Panc1 (cell line): Measurements from ENCODE around the gene GATA5. TPM values are rescaled to one million over a fixed set of nuclear protein-coding genes. Genes with fewer than 3 reads are reported as not detected.

Experiments
- ATAC-seq: fragments of 200-7000 bp; cut with Tn5 transposase; 2 replicates; pipeline ENCODE4 v1.9.1; 2020; ENCODE audit warnings: mild to moderate bottlenecking, moderate library complexity
- BruUV-seq: library from RNA; stranded (reverse); fragments of 400-500 nt; replicated peaks from 2 replicates; lab custom pipeline; 2021; lab: Mats Ljungman, UMichigan
- CTCF ChIA-PET: fragments of 300-600 bp; sonication (Branson Sonifier 250); formaldehyde crosslinking; loops from one replicate; lab custom pipeline; 2022; ENCODE audit warnings: antibody characterized with exemption; lab: Charles Lee
- POLR2A ChIA-PET: fragments of 300-600 bp; sonication (Branson Sonifier 250); formaldehyde crosslinking; loops from one replicate; lab custom pipeline; 2022; ENCODE audit warnings: antibody characterized with exemption; lab: Charles Lee
- DNase-seq: peaks from one replicate; pipeline ENCODE4 v3.0.0-alpha.2; 2010; ENCODE audit warnings: low read depth, low spot score
- H3K27ac ChIP-seq: 2 replicates; pipeline ENCODE4 v1.5.1; 2011; ENCODE audit warnings: mild to moderate bottlenecking, low read length, inconsistent platforms
- H3K27me3 ChIP-seq: fragments of 200-500 bp; sonication (Bioruptor generic); 2 replicates; pipeline ENCODE4 v1.6.0; 2014; ENCODE audit warnings: low read length, inconsistent platforms; ENCODE audit not compliant: control insufficient read depth, insufficient read depth
- H3K36me3 ChIP-seq: fragments of 200-500 bp; sonication (Bioruptor generic); 2 replicates; pipeline ENCODE4 v1.5.1; 2014; ENCODE audit warnings: inconsistent platforms, mild to moderate bottlenecking, low read length, moderate library complexity; ENCODE audit not compliant: control insufficient read depth, insufficient read depth
- H3K4me1 ChIP-seq: 2 replicates; pipeline ENCODE4 v1.5.1; 2011; ENCODE audit warnings: inconsistent platforms, mild to moderate bottlenecking, low read length, moderate library complexity; ENCODE audit not compliant: control insufficient read depth, insufficient read depth
- H3K4me3 ChIP-seq, 2 experiments: 2 replicates each; pipeline ENCODE4 v1.5.1; 2011 to 2012; ENCODE audit warnings: low read depth in 2 of 2, low read length in 2 of 2, mild to moderate bottlenecking in 2 of 2, inconsistent platforms in 1 of 2, moderate library complexity in 1 of 2
- H3K9me3 ChIP-seq: fragments of 200-500 bp; sonication (Bioruptor generic); 2 replicates; pipeline ENCODE4 v1.5.1; 2014; ENCODE audit warnings: low read depth, mild to moderate bottlenecking, inconsistent platforms, low read length, moderate library complexity; ENCODE audit not compliant: control insufficient read depth, insufficient read depth
- CTCF ChIP-seq: fragments of 450-650 bp; IDR thresholded peaks from 2 replicates; pipeline ENCODE4 v1.5.1; 2017; ENCODE audit warnings: mild to moderate bottlenecking
- POLR2AphosphoS5 ChIP-seq: IDR thresholded peaks from 2 replicates; pipeline ENCODE4 v1.6.1; 2012; ENCODE audit warnings: mild to moderate bottlenecking, low read depth, low read length, moderate library complexity
- REST ChIP-seq, 2 experiments: IDR thresholded peaks; 2 replicates each; pipeline ENCODE4 v1.6.1; 2011 to 2012; ENCODE audit warnings: low read depth in 2 of 2, control low read depth in 1 of 2, low read length in 1 of 2, mild to moderate bottlenecking in 1 of 2, moderate library complexity in 1 of 2; ENCODE audit not compliant: insufficient read depth in 1 of 2
- SIN3A ChIP-seq: IDR thresholded peaks from 2 replicates; pipeline ENCODE4 v1.6.1; 2012; ENCODE audit warnings: low read depth, mild to moderate bottlenecking, low read length, moderate library complexity, borderline replicate concordance; ENCODE audit not compliant: insufficient read depth
- TCF7L2 ChIP-seq: IDR thresholded peaks from 2 replicates; pipeline ENCODE4 v1.6.1; 2011; ENCODE audit warnings: mild to moderate bottlenecking, low read depth, low read length, inconsistent platforms
- in situ Hi-C: cut with HindIII; loops from 2 replicates; pipeline ENCODE4 v1.10.0; 2016; ENCODE audit warnings: low sequenced_read_pairs, low pct_unique_long_range_greater_than_20kb
- intact Hi-C: fragments of 100-400 bp; cut with micrococcal nuclease; formaldehyde crosslinking; loops from one replicate; pipeline ENCODE4 v1.10.0; 2022; ENCODE audit not compliant: unreplicated experiment
- total RNA-seq: library from RNA; stranded (reverse); gene quantifications from one replicate; pipeline ENCODE4 v1.2.1, GENCODE V29; 2021; ENCODE audit not compliant: unreplicated experiment

The GATA5 gene
- total RNA-seq, 1 experiment from 2014 or later: 53.2 TPM

DNA sequence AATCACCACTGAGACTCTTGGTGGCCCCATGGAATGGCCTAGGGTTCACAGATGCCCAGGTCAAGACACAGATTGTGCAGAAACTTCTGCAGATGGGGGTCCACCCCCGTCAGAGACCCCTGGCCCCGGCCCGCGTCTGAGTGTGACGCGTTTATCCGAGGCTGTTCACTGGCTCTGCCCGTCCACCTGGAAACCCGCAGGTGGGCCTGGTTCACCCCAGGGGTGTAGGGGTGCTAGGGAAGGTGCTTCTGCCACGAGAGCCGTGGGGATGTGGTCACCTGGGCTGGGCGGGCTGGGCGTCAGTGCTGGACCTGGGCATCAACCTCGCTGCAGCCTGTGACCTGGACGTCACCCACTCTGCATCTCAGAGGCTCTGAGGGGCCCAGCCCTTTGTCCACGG lies 39.5 kb upstream of the GATA5 start:
- no peak for DNase-seq
- Histone ChIP-seq H3K27ac (no peak overlapping the region; the same call in 1 of the 2 replicates), H3K27me3 (no peaks in the 10 kb centered on the region), H3K36me3 (no peaks in the 10 kb centered on the region), H3K4me1 (peaks cover 8% of the 10 kb centered on the region; the same call in 1 of the 2 replicates), H3K9me3 (no peaks in the 10 kb centered on the region), H3K4me3 (no peak overlapping the region)
- TF ChIP-seq POLR2AphosphoS5 (no peak), CTCF (no peak), REST (IDR thresholded peaks at IDR 0.05; ENCODE audit: insufficient read depth in 1 of 2, low read depth in 2 of 2, low read length in 1 of 2) (no peak), TCF7L2 (no peak), SIN3A (no peak)
- intact Hi-C loops (no loop called here), in situ Hi-C loops (no loop called here)
- no peak for ATAC-seq
- BruUV-seq: no TSS peak
- ChIA-PET CTCF (interaction anchor here (0.6 to 1.3 kb wide), 4 partner anchors 14 to 102 kb away, joined by 3 to 18 read pairs (median 4); no protein-coding TSS in a partner anchor), POLR2A (no interaction called here)

- BruUV-seq: no TSS peak
- ChIA-PET POLR2A (no interaction called here), CTCF (no interaction called here)
- no peak for TF ChIP-seq CTCF
- intact Hi-C loops (no loop called here), in situ Hi-C loops (no loop called here)
- Histone ChIP-seq H3K9me3 (no peaks in the 10 kb centered on the region), H3K36me3 (no peaks in the 10 kb centered on the region), H3K27me3 (no peaks in the 10 kb centered on the region), H3K4me1 (peaks cover 8% of the 10 kb centered on the region; the same call in 1 of the 2 replicates), H3K4me3 (no peak overlapping the region), H3K27ac (peak overlapping the region; percentile 29; the same call in 1 of the 2 replicates)
- DNase-seq (no peak), ATAC-seq (no peak)
Observed at GRCh38 chr20:62513991-62514390, 38.2 kb upstream of the GATA5 start.
